ENCODE results near the gene GRB10.
"Not testable (repeated sequence)": the region's sequence is repeated elsewhere in the genome, so short reads cannot be mapped to it uniquely, and the experiment has no call there.

GRB10 gene

DNA sequence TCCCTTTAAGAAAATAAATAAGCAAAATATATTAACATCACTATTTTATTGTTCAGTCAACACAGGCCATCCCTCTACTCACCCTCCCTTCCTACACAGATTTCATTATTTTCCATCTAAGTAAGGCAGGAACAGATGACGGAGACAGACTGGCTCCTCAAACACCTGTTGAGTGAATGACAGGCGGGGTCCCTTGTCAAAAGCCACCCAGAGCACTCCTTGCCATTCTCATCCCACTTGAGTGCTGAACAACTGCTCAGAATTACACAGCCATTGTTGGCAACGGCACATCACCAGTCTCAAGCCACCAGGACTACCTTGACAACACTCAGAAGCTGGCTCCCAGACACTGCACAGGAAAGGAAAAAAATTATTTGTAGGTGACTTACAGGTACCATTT, 3.3 kb downstream of the GRB10 start:
- no peak for DNase-seq (ENCODE audit: low read depth in 3 of 3)

DNA sequence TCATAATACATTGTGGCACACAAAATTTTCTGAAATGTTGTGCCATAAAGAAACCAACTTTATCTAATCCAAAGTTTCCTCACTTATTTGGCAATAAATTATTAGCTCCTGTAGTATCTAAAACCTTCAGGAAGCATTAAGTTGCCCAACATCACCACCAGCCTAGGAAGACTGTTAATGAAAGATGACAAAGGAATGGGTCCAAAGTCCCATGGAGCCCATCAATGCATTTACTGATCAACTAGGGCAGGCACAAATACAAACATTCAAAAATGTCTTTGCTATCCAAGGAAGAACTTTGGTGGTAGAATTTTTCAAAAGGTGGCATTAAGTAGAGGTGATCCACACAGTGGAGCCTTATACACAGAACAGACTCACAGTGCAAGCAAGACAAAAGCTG, 4.5 kb downstream of the GRB10 start:
- no peak for DNase-seq (ENCODE audit: low read depth in 3 of 3)

DNA sequence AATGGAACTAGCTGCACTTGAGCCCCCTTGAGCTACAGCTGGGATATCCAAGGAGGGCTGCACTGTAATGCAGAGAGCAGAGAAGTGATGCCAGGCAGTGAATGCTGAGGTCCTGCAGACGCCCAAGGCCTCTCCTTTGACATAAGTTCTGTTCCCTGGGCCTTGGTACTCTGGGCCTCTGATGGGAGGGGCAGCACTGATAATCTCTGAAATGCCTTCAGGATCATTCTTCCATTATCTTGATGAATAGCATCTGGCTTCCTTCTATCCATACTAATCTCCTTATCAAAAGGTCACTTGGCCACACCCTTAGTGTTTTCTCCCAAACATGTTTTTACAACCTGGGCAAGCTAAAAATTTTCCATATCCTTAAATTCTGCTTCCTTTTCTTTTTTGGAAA, 6.9 kb downstream of the GRB10 start:
- no peak for DNase-seq (ENCODE audit: low read depth in 3 of 3)

DNA sequence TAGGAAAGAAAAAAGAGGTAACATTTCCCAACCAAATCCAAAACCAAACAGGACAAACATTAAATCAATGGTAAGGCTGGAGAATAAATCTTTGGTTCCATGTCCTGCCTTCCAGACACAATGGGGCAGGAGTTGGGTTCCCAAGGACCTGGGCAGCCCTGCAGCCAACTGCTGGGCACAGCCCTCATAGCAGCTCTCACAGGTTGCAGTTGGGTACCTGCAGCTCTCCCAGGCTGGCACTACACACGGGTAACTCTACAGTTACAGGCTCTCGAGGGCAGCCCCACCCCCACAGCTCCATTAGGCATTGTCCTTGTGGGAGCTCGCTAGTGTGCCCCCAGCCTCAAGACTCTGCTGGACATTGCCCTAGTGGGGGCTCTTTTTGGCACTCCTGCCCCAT, 7.5 kb downstream of the GRB10 start:
- DNase-seq (ENCODE audit: low read depth in 3 of 3): no peak

DNA sequence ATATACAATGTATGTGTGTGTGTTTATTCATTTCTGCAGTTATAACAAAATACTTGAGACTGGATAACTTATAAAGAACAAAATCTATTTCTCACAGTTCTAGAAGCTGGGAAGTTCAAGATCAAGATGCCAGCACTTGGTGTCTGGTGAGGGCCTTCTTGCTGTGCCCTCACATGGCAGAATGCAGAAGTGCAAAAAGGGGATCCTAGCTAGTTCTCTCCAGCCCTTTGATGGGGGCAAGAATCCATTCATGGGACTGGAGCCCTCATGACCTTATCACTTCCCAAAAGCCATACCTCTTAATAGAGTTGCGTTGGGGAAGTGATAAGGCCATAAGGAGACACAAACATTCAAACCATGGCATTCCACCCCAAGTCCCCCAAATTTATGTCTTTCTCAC, 8.4 kb downstream of the GRB10 start:
- DNase-seq (ENCODE audit: low read depth in 3 of 3): no peak

DNA sequence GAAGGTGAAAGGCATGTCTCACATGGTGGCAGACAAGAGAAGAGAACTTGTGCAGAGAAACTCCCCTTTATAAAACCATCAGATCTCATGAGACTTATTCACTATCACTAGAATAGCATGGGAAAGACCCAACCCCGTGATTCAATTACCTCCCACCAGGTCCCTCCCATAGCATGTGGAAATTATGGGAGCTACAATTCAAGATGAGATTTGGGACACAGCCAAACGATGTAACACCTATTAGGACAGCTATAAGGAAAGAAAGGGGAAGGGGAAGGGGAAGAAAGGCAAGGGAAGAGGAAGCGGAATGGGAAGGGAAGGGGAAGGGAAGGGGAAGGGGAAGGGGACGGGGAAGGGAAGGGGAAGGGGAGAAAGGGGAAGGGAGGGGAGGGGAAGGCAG, 9.6 kb downstream of the GRB10 start:
- DNase-seq (ENCODE audit: low read depth in 3 of 3): not testable (repeated sequence)

DNA sequence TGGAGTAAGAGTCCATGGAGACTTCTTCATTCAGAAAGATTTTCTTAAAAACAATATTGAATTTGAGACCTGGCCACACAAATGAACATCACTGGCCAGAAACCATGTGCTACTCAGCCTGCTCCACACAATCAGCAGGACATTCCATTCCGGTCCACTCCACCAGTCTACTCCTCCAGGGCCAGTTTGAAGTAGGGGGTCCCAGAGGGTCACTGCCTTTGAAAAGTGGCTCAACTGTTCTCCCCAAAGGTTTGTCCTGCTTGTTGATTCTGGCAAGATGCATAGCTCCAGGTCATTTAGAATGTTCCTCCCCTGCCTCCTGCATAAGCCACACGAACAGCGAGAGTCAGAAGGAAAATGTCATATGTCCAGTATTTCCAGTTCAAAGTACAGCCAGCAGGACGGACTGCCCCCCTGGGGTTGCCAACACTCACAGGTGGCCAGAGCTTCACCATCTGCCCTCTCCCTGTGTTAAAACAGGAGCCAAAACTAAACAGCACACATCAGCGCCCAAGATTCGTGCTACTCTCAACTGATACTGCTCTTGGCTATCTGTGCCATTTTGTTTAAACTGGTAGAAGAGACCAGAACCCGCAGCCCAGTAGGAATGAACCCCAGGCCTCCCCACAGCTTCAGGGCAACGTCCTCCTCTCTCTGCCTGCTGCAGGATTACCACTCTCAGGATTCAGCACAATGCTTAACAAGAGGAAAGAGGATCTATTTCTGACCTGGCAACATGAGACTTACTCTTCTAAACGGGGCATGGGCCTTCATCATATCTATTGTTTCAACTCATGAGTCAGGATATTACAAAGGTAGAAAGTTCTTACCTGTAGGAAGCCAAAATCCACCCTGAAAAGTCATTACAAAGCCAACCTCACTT, 11.3 kb downstream of the GRB10 start:
- DNase-seq (ENCODE audit: low read depth in 3 of 3): no peak

DNA sequence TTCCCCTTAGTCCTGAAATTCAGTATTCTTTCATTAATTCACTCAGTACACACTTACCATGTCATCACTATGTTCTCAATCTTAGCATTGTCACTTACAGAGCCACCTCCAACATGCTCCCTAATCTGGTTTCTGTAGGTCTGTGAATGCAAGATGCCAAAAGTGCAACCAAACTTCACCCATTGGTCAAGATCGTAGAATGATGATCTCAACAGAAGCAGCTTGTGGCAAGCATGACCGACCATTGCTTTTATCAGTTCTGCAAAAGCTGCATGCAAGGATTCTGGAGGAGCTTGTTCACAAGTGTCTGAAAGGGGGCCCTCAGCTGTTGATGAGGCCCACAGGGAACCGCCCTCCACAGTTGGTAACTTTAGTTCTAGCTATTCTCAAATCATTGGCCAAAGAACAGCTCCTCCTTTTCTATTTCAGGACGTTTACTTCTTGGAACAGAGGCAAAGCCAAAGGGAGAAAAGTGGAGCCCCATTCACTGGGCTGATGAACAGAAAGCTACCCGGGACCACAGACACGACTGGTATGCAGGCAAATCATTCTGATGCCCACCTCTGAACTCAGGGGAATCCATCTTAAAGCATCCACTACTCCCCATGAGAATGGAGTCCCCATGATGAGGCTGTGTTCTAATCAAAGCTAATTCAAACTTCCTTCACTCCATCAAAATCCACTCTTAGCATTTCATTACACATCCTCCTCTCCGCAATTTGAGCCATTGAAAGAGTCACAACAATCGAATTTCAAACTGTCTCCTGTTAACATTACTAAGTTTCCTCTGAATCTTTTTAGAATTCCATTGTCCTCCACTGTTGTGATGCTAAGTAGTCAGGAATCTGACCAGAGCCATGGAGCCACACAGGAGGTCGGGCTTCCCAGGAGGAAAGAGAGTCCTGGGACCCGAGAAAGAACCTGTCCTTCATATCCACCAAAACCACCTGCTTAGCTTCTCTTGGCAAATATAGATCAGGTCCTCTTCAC, 13.9 kb downstream of the GRB10 start:
- no peak for DNase-seq (ENCODE audit: low read depth in 3 of 3)

DNA sequence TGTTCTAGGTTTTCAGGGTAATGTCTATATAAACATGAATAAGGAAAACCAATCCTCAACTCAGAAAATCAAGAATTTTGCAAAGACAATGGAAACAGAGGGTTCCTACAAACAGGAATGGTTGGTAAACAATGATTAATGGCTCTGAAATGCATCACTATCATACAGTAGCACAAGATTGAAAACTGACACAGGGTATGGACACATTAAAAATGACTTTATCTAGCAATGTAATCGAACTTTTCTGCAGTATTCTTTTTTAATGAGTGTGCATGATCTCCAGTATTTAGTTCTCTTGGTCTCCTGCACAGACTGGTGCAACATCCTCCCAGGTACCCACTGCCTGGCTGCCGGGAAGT, 15.9 kb downstream of the GRB10 start:
- no peak for DNase-seq (ENCODE audit: low read depth in 3 of 3)

DNA sequence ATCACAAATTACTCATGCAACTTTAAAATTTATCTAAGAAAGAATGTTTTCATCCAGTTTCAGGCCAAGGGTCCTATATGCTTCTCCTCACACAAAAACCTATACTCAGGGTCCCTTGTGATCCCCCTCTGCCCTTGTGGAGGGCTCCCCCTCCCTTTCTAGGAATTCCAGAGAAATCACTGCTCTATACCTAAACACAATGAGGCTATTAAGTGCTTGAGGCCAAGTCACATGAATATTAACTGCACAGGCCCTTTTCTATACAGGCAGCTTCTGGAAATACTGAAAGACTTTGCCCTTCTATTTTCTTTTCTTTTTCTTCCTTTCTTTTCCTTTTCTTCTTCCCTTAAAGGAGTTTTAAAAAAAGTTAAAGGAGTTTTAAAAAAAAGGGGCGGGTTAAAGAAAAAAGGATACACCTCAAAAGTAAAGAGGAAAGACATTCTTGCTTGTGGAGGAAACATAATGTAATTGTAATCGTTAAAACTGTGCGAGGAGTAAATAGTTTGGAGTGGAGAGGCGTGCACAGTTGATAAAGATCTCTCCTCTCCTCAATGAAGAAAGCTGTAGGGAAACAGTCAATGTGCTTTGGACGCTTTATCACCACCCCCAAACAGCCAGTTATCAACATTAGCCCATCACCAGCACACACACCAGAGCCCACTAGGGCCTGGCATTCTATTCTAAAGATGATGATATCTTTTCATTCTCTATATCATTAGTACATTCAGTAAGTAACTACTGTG, 16.4 kb downstream of the GRB10 start:
- no peak for DNase-seq (ENCODE audit: low read depth in 3 of 3)

DNA sequence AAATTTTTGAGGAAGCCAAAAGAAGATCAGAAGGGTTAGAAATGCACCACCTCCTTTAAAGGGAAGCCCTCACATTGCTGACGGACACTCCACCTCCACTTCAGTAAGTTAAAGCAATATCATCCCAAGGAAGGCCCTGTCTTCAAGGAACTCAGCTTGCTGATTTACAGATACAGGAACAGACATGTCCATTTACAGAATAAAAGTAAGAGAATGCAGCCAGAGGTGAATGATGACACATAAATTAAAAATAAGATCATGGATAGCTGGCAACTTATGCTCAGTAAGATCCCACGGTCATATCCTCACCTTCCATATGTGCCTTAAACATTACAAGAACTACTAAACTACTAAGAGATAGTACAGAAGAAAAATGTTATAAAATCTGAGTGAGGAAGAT, 20.4 kb downstream of the GRB10 start:
- DNase-seq (ENCODE audit: low read depth in 3 of 3): no peak

DNA sequence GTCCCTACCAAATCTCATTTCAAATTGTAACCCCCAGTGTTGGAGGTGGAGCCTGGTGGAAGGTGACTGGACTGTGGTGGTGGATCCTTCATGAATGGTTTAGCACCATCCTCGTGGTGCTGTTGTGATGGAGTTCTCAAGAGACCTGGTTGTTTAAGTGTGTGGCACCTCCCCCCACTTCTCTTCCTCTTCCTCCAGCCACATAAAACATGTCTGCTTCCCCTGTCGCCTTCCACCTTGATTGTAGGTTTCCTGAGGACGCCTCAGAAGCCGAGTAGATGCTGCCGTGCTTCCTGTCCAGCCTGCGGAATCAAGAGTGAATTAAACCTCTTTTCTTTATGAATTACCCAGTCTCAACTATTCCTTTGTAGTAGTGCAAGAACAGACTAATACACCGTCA, 21.0 kb downstream of the GRB10 start:
- no peak for DNase-seq (ENCODE audit: low read depth in 3 of 3)

DNA sequence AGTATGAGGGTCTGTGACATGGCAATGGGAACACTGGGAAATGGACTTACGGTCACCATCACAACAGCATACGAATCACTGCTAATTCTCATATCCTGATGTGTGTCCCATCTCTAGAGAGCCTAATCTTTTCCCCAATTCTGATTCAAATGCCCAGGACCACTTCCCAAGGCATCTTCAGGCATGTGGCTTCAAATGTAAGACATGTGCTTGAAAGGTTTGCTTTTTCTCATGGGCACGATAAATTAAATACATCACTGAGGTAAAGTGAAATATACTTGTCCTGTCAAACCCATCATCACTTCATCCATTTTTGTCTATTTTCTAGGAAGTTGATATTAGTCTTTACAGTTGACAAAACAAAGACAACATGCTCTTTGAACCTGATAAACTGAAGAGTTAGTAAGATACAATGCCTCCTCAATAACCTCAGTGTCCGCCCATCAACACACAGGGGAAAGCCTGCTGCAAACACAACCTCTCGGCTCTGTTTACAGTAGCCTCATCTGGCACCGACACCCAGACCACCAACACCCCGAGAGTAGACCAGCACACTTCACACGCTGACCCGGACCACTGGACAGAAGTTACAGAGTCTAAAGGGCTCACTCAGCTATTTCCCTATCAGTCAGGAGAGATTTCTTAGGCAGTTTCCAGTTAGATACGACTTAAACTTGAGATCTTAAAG, 24.8 kb downstream of the GRB10 start:
- no peak for DNase-seq (ENCODE audit: low read depth in 3 of 3)

DNA sequence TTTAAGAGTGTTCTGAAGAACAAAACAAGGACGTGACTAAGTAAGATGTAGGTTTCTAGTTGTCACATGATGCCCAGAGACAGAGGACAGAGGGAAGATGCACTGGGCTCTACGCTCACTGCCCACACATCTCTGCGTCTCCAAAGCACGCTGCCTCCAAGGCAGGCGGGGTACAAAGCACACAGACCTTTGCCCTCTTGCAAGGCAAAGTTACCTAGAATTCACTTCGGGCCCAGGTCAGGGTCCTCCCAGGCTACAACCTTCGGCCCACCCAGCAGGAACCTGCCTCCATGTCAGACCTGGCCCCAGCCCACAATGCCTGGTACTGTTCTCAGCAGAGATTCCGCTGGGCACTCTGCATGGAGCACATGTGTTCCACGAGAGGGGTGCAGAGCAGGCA, 26.5 kb downstream of the GRB10 start:
- no peak for DNase-seq (ENCODE audit: low read depth in 3 of 3)

DNA sequence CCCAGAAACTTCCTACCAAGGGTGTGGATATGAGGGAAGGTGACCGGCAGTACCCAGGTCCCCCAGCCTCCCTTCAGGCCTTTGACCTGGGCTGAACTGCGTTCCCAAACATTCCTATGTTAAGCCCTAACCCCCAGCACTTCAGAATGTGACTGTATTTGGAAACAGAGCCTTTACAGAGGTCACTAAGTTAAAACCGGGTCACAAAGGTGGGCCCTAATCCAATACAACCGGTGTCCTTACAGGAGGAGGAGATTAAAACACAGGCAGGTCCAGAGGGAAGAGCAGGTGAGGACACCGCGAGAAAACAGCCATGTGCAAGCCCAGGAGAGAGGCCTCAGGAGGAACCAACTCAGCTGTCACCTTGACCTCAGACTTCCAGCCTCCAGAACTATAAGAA, 28.0 kb downstream of the GRB10 start:
- DNase-seq (ENCODE audit: low read depth in 3 of 3): no peak

DNA sequence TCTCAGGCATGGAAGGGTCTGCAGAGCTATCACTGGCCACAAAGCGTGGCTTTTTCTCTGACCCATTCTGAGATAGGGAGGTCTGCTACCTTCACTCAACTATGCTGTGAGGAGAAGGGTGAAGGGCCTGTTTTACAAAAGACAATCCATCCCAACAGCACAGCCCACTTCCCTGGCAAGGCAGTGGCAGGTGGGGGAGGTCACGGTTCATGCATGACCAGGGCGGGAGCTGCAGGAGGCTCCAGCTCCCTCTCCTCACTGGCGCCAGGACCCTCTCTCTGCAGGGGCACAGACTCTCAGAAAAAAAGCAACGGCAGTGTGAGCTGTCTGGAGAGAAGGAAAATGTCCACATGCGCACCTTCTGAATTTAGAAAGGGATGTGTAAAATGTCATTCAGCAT, 28.5 kb downstream of the GRB10 start:
- DNase-seq (ENCODE audit: low read depth in 3 of 3): no peak

DNA sequence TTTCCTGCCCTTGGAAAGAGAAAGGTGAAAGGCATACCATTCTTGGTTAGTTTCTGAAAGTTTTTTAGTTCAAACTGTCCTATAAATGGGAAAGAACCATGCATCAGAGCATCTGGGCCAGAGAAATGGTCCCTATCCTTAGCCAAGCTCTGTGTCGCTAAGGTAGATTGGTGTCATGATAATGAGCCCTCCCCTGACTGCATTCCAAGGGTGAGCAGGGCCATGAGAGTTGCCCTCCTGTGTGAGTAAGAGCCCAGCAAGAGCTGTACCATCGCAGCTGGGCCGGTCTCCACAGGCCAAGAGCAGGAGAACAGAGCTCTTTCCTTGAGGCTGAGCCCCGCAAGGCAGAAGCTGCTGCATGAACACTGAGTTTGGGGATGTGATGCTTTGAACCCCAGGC, 30.3 kb downstream of the GRB10 start:
- DNase-seq (ENCODE audit: low read depth in 3 of 3): no peak

DNA sequence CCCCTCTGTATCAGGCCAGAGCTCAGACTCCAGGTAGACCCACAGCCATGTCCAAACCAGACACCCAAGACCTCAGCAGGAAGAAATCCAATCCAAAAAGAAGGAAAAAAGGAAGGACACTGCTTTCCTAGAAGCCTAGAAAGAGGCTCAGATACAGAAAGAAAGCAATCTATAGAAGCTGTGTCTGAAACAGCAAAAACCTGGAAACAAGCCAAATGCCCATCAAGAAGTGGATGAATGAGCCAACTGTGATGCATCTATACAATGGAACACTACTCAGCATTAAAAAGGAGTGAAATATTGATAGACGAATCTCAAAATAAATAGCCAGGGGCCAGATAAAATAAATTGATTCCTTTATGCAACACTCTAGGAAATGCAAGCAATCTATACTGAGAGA, 31.6 kb downstream of the GRB10 start:
- DNase-seq (ENCODE audit: low read depth in 3 of 3): no peak

DNA sequence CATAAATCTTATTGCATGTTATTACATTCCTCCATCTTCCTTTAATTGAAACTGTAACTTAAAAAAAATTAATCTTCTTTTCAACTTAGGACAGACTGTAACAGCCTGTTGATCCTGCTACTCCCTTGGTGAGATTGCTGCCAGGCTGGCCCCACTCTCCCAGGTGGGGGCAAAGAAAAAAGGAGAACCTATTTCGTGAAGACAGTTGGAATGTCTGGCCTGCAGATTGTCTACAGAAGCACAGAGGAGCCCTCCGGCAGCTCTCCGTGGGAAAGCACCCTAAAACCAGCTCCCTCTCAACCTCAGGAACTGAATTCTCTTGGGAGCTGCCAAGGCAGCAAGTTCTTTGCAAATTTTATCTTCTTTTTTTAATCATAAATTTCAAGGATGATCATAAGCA, 32.8 kb downstream of the GRB10 start:
- no peak for DNase-seq (ENCODE audit: low read depth in 3 of 3)

DNA sequence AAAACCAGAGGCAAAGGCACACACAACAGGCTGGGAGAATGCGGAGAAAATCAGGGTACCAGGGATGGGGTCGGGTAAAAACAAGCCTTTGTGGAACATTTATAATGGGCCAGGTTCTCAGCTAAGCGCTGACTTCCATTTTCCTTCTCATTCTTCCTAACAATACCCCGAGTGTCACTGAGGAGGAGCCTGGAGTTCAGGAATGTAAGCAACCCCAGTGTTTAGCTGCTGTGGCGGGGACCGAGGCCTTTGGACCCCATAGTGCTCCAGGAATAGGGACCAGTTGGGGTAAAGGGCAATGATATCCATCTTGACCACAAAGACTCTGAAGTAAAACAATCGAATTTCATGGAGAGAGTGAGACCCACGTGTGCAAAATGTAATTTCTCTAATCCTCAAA, 34.2 kb downstream of the GRB10 start:
- DNase-seq (ENCODE audit: low read depth in 3 of 3): no peak

DNA sequence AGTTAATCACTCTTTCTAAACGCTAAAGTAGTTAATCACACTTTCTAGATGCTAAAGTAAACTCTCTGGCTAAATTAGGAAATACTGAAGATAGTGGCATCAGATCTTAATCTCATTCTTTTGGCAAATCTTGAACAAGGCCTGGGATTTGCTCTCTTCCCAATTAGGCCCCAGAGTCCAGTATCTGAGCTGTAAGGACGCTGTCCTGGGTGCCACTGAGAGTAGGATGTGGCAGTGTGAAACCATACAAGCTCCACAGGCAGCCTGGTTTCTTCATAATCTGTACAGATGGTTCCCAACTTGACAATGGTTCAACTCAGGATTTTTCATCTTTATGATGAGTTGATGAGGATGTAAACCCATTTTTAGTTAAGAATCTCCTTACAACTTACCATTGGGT, 36.9 kb downstream of the GRB10 start:
- DNase-seq (ENCODE audit: low read depth in 3 of 3): no peak

DNA sequence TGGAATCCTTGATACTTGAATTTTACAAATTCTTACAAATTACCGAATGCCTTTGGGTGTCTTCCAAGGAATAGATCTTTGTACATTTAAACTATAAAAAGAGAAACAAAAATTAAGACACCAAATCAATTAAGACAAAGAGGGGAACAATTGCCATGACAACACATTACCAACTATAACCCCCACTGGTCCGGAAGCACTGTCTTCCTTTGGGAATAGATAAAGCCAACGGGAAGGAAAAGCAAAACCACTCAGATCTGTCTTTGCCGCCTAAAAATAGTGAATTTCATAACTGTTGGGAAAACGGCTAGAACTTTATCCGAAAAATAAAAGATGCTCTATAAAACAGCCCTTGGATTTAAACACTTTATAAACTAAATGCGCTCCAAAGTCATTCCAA, 37.4 kb downstream of the GRB10 start:
- no peak for DNase-seq (ENCODE audit: low read depth in 3 of 3)

Data from stimulated activated CD4-positive, alpha-beta T cell treated with anti-CD3 and anti-CD28 coated beads, TNF-alpha, amount 100 ng/mL, for 24 hours (primary cell).